ENCODE data around the gene POP4.

GRCh38 chr19:29640231-29640630 is 34.1 kb downstream of the POP4 start:
- TF ChIP-seq CTCF (IDR thresholded peaks at IDR 0.05) (no peak), POLR2A (IDR thresholded peaks at IDR 0.05) (no peak)

Data from thyroid gland (tissue), 4 donors.